Activated CD4-positive, CD25-positive, alpha-beta regulatory T cell (primary cell): ENCODE data around the gene EPN1.
"Not testable (repeated sequence)": the region's sequence is repeated elsewhere in the genome, so short reads cannot be mapped to it uniquely, and the experiment has no call there.

ENCODE experiments used
- DNase-seq, 4 experiments: peaks; one replicate each; lab custom pipeline; 2025; lab: John Stamatoyannopoulos, UW

EPN1 gene

DNA sequence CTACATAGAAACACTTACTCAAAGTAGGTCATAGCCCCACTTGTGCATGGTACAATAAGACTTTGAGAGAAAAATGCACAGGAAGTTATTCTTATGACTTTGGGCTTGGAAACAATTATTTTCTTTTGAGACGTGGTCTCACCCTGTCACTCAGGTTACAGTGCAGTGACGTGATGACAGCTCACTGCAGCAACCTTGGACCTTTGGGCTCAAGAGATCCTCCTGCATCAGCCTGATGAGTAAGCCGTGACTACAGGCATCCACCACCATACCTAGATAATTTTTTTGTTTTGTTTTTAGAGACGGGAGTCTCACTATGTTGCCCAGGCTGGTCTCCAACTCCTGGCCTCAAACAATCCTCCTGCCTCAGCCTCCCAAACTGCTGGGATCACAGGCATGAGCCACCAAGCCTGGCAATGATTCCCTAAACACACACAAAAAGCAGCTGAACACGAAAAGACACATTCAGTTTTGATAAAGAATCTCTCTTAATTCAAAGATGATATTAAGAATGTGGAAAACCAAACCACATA is 45.3 kb downstream of the EPN1 start:
- DNase-seq, result no peak

DNA sequence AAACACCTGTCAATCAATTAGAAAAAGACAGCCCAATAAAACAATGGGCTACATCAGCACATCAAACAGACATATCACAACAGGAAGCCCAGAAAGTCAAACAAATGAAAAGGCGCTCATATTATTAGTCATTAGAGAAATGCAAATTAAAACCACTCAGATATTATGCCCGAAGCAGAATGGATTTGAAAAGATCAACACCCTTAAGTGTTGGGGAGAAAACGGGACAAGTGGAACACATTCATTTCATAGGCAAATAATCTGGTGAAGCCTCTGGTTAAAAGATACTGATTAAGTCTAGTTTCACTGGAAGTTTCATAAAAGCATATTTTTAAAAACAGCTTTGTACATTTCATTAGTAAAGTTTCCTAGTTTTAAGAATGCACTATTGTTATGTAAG is 45.8 kb downstream of the EPN1 start:
- DNase-seq, result no peak

- no peak for DNase-seq
These were observed 48.5 kb downstream of the EPN1 start for GRCh38 chr19:55723491-55723890.

- not testable (repeated sequence) for DNase-seq
These were observed 55.4 kb downstream of the EPN1 start for GRCh38 chr19:55730378-55730777.

- DNase-seq, result no peak
These were observed 63.3 kb downstream of the EPN1 start, which contains the start of gene NLRP9 for GRCh38 chr19:55738302-55738701. TSS of gene NLRP9 (minus strand) at chr19:55738402. CDS start at chr19:55738374, 28 bp downstream.

- DNase-seq, result no peak
These were observed 75.7 kb downstream of the EPN1 start for GRCh38 chr19:55750715-55751114.

- DNase-seq, result no peak
These were observed 78.4 kb downstream of the EPN1 start for GRCh38 chr19:55753401-55753800.

DNA sequence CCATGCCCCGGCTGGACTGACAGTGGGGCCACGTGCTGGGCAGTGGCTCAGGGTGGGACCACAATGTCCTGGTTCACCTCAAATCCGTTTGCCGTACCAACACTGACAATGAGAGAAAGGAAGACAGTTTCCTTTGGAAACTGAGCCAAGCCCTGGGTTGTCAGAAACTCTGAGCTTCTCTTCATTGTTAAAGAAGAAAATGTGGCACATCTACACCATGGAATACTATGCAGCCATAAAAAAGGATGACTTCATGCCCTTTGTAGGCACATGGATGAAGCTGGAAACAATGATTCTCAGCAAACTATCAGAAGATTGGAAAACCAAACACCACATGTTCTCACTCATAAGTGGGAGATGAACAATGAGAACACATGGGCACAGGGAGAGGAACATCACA is 81.8 kb downstream of the EPN1 start:
- DNase-seq, result not testable (repeated sequence)

- DNase-seq, result not testable (repeated sequence)
These were observed 83.8 kb downstream of the EPN1 start, which contains the start of gene RFPL4A for GRCh38 chr19:55758797-55759196. TSS of gene RFPL4A (plus strand) at chr19:55759097. CDS start at chr19:55761801, 2,704 bp downstream.
